HepG2 (cell line): ENCODE measurements around the gene EMCN. TPM values are rescaled to one million over a fixed set of nuclear protein-coding genes. Genes with fewer than 3 reads are reported as not detected.

Source experiments
- CCAR2 ChIP-seq: fragments of 200-400 bp; formaldehyde crosslinking; optimal IDR thresholded peaks from 2 replicates; pipeline ENCODE3; 2018; ENCODE audit warnings: low read depth, mild to moderate bottlenecking, low read length, moderate library complexity
- MTA3 ChIP-seq: sonication (generic); formaldehyde crosslinking; IDR thresholded peaks from 2 replicates; pipeline ENCODE4 v1.4.0; 2020; ENCODE audit warnings: missing genetic modification reagents
- ZFP36 ChIP-seq: fragments of 150-350 bp; IDR thresholded peaks from 2 replicates; pipeline ENCODE4 v1.6.1; 2018; ENCODE audit warnings: borderline replicate concordance, low read length, low read depth; ENCODE audit not compliant: partially characterized antibody
- ZNF800 ChIP-seq: sonication (generic); formaldehyde crosslinking; IDR thresholded peaks from 2 replicates; pipeline ENCODE4 v1.4.0; 2020; ENCODE audit warnings: missing genetic modification reagents
- polyA plus RNA-seq, 8 experiments: library from polyadenylated mRNA; depleted of rRNA in 3 of 8; stranded (reverse) in 7 of 8; unstranded in 1 of 8; fragments of >200 nt; fragmentation: Illumina TruSeq in 4 of 8; extraction: Trizol in 4 of 8; gene quantifications; 2 replicates each; pipeline versions ENCODE4 v1.2.1 to v1.2.3, GENCODE V29; 2011 to 2016; ENCODE audit warnings: low read depth in 4 of 8, missing spikeins in 1 of 8, mixed read lengths in 1 of 8; ENCODE audit not compliant: insufficient read depth in 1 of 8
- total RNA-seq, 5 experiments: library from RNA; depleted of rRNA; stranded (reverse); fragments of >200 nt; fragmentation: Illumina TruSeq; extraction: Trizol; gene quantifications; 2 replicates each; pipeline ENCODE4 v1.2.3, GENCODE V29; 2016; ENCODE audit warnings: low read depth in 1 of 5
- TF ChIP-seq, protein P1 (sequence below): sonication (generic); formaldehyde crosslinking; IDR thresholded peaks from 2 replicates; pipeline ENCODE4 v1.4.0; 2020; ENCODE audit warnings: missing genetic modification reagents, borderline replicate concordance
- TF ChIP-seq, protein P2 (sequence below), 2 experiments: sonication (generic) in 1 of 2; formaldehyde crosslinking in 1 of 2; IDR thresholded peaks; 2 replicates each; pipeline versions ENCODE4 v1.5.1 to v1.6.1; 2011 to 2020; ENCODE audit warnings: borderline replicate concordance in 1 of 2, low read depth in 1 of 2, low read length in 1 of 2, mild to moderate bottlenecking in 1 of 2, missing genetic modification reagents in 1 of 2, moderate library complexity in 1 of 2

Gene EMCN
- total and polyA plus RNA-seq, 2 of the 13 experiments (the other 11 are each of a cell fraction or from before 2014, with no cell fraction given), result not detected

- TF ChIP-seq, protein P1, sequence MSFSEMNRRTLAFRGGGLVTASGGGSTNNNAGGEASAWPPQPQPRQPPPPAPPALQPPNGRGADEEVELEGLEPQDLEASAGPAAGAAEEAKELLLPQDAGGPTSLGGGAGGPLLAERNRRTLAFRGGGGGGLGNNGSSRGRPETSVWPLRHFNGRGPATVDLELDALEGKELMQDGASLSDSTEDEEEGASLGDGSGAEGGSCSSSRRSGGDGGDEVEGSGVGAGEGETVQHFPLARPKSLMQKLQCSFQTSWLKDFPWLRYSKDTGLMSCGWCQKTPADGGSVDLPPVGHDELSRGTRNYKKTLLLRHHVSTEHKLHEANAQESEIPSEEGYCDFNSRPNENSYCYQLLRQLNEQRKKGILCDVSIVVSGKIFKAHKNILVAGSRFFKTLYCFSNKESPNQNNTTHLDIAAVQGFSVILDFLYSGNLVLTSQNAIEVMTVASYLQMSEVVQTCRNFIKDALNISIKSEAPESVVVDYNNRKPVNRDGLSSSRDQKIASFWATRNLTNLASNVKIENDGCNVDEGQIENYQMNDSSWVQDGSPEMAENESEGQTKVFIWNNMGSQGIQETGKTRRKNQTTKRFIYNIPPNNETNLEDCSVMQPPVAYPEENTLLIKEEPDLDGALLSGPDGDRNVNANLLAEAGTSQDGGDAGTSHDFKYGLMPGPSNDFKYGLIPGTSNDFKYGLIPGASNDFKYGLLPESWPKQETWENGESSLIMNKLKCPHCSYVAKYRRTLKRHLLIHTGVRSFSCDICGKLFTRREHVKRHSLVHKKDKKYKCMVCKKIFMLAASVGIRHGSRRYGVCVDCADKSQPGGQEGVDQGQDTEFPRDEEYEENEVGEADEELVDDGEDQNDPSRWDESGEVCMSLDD, result no peak
- TF ChIP-seq ZFP36 (no peak), MTA3 (no peak), ZNF800 (CRISPR knock-in tag) (no peak), CCAR2 (no peak)
- TF ChIP-seq, protein P2, sequence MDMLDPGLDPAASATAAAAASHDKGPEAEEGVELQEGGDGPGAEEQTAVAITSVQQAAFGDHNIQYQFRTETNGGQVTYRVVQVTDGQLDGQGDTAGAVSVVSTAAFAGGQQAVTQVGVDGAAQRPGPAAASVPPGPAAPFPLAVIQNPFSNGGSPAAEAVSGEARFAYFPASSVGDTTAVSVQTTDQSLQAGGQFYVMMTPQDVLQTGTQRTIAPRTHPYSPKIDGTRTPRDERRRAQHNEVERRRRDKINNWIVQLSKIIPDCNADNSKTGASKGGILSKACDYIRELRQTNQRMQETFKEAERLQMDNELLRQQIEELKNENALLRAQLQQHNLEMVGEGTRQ (IDR thresholded peaks at IDR 0.05; ENCODE audit: low read depth, low read length), result no peak
- TF ChIP-seq, protein P2 (CRISPR knock-in tag; IDR thresholded peaks at IDR 0.05; ENCODE audit: borderline replicate concordance), result no peak
Observed at GRCh38 chr4:100494166-100494565, 23.7 kb downstream of the EMCN start (continued).
